Kidney capillary endothelial cell (primary cell): Measurements from ENCODE around the gene FADS3.
"Not testable (repeated sequence)": the region's sequence is repeated elsewhere in the genome, so short reads cannot be mapped to it uniquely, and the experiment has no call there.

ENCODE experiments used
- DNase-seq: peaks from one replicate; pipeline ENCODE4 v3.0.0-alpha.2; 2018; ENCODE audit warnings: low spot score

FADS3 gene

GRCh38 chr11:61897387-61898246 lies 6.3 kb upstream of the FADS3 start:
- peak; percentile 44 for DNase-seq

GRCh38 chr11:61896665-61897386 lies 5.5 kb upstream of the FADS3 start:
- no peak for DNase-seq

- no peak for DNase-seq
These were observed 4.3 kb upstream of the FADS3 start for GRCh38 chr11:61895718-61896059.

GRCh38 chr11:61895046-61895717 lies 3.8 kb upstream of the FADS3 start:
- DNase-seq = no peak

- no peak for DNase-seq
These were observed 2.6 kb upstream of the FADS3 start for GRCh38 chr11:61893981-61894380.

GRCh38 chr11:61892085-61892370 lies 683 bp upstream of the FADS3 start:
- DNase-seq = no peak

- peak; percentile 81 for DNase-seq
These were observed 615 bp downstream of the FADS3 start for GRCh38 chr11:61890529-61891330.

GRCh38 chr11:61889831-61890230 lies 1.5 kb downstream of the FADS3 start:
- DNase-seq = no peak

- no peak for DNase-seq
These were observed 2.8 kb downstream of the FADS3 start for GRCh38 chr11:61888590-61888989.

GRCh38 chr11:61887839-61888494 lies 3.4 kb downstream of the FADS3 start:
- peak; percentile 82 for DNase-seq

- no peak for DNase-seq
These were observed 4.7 kb downstream of the FADS3 start for GRCh38 chr11:61886643-61887042.

GRCh38 chr11:61885784-61886580 lies 5.4 kb downstream of the FADS3 start:
- no peak for DNase-seq

GRCh38 chr11:61885166-61885778 lies 6.1 kb downstream of the FADS3 start:
- no peak for DNase-seq

GRCh38 chr11:61883947-61884346 lies 7.4 kb downstream of the FADS3 start:
- no peak for DNase-seq

- no peak for DNase-seq
These were observed 8.0 kb downstream of the FADS3 start for GRCh38 chr11:61883327-61883726.

- no peak for DNase-seq
These were observed 8.5 kb downstream of the FADS3 start for GRCh38 chr11:61882879-61883278.

- not testable (repeated sequence) for DNase-seq
These were observed 9.1 kb downstream of the FADS3 start for GRCh38 chr11:61882267-61882666.

GRCh38 chr11:61881397-61881796 lies 9.9 kb downstream of the FADS3 start:
- peak; percentile 27 for DNase-seq

- DNase-seq = no peak
These were observed 10.9 kb downstream of the FADS3 start for GRCh38 chr11:61880454-61880853.

- DNase-seq = no peak
These were observed 11.3 kb downstream of the FADS3 start for GRCh38 chr11:61880031-61880430.
